ENCODE data around the gene ADAMTS17.

- TF ChIP-seq CTCF (IDR thresholded peaks at IDR 0.05) (no peak), POLR2A (IDR thresholded peaks at IDR 0.05) (no peak)
Observed at GRCh38 chr15:100261302-100262240, 80.2 kb downstream of the ADAMTS17 start.
